NCI-H1694 (cell line): ENCODE measurements around the gene DEAF1.
"Not testable (repeated sequence)": the region's sequence is repeated elsewhere in the genome, so short reads cannot be mapped to it uniquely, and the experiment has no call there.

Source experiments
- DNase-seq: peaks from one replicate; lab custom pipeline; 2025; lab: John Stamatoyannopoulos, UW

Gene DEAF1

GRCh38 chr11:678297-678696, 16.7 kb downstream of the DEAF1 start:
- no peak for DNase-seq

- DNase-seq: no peak
Measured at GRCh38 chr11:674406-674805, 20.6 kb downstream of the DEAF1 start.

GRCh38 chr11:673866-674265, 21.2 kb downstream of the DEAF1 start:
- no peak for DNase-seq

GRCh38 chr11:665704-666281, 29.2 kb downstream of the DEAF1 start:
- no peak for DNase-seq

DNA sequence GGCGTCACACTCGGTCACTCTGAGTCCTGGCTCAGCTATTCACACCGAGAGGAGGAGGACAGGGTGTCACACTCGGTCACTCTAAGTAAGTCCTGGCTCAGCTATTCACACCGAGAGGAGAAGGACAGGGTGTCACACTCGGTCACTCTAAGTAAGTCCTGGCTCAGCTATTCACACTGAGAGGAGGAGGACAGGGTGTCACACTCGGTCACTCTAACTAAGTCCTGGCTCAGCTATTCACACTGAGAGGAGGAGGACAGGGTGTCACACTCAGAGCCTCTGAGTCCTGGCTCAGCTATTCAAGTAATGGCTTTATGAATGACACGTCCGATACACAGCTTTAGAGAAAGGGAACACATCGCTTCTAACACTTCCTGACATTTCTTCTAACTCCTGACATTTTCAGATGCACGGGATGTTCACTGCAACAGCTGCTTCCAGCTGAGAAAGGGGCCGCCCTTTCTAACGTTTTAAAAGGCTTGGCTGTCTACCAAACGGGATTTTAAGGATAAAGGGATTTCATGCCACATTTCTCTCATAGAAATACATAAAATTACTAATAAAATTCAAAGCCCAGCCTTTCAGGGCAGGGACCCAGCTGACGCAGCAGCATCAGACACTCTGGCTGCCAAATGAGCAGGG, 29.8 kb downstream of the DEAF1 start:
- peak; percentile 19 for DNase-seq

DNA sequence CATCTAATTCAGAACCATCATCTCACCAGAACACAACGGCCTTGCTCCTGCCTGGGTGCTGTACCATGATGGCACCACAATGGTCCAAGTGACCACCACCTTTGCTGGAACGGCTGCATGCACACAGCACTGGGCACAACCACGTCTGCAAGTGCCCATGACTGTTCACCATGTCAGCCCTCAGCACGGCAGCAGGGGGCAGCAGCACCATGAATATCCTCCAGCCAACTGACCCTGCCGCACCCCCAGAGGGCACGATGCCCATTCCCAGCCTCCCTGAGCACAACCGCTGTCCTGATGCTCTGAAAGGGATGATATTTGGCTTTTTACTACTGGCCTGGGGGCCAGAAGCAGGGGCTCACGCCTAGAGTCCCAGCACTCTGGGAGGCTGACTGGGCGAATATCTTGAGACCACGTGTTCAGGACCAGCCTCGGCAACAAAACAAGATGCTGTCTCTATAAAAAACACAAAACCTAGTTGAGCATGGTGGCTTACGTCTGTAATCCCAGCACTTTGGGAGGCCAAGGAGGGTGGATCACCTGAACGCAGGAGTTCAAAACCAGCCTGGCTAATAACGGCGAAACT, 32.2 kb downstream of the DEAF1 start:
- no peak for DNase-seq

- DNase-seq: peak; percentile 5
Measured at GRCh38 chr11:660681-661444, 34.2 kb downstream of the DEAF1 start.

DNA sequence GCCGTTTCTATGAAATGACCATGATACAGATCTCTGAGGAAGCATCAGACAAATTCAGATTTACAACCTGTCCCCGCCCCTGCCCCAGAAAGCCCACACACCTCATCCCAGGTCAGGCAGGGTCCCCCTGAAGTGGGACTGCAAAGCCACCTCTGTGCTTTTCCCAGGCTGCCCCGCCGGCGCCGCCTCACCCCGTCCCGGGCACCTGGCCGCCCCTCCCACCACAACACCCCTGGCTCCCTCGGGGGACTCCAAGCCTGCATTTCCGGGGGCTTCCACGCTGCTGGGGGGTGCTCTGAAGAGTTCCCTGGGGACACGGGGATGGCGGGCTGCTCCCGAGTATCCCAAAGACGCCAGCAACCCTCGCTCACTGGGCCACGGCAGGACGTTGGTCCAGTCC, 34.7 kb downstream of the DEAF1 start:
- DNase-seq: no peak

DNA sequence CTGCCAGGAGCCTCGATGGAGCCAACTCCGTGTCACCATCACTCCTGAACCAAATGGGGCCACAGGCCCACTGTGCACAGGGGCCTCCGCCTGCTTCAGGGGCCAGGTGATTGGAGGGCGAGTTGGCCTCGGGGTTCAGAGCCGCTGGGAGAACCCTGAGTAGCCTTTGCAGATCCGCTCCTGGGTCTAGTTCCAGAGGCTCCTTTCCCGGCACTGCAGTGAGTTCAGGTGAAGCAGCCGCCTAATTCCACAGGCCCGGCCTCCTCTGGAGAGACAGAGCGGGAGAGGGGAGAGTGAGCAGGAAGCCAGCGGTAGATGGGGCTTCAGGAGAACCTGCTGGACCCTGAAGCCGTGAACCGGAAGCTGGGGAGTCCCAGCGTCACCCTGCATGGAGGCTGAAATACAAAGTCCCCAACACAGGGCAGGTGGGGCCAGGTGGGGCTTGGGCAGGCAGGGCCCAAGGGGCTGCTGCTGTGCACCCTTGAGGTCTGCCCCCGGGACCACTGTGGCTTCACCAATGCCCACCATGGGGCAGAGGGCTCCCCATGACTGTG, 35.4 kb downstream of the DEAF1 start:
- no peak for DNase-seq

DNA sequence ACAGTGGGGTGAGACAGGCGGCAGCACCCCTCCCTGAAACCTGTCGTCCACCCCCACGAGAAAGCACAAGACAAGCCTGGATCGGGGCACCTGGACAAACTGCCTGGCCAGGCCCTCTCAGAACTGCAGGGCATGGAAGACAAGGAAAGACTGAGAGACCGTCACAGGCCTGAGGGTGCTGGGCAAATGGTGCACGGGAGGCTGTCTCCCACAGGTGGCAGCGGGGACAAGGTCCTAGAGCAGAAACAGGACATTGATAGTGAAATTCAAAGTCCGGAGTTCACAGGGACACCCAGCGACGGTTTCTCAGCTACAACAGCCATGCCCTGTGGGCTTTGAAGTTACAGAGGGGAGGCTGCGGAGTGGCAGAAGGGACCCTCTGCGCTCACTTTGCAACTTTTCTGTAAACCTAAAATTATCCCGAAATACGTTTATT, 37.3 kb downstream of the DEAF1 start:
- no peak for DNase-seq

DNA sequence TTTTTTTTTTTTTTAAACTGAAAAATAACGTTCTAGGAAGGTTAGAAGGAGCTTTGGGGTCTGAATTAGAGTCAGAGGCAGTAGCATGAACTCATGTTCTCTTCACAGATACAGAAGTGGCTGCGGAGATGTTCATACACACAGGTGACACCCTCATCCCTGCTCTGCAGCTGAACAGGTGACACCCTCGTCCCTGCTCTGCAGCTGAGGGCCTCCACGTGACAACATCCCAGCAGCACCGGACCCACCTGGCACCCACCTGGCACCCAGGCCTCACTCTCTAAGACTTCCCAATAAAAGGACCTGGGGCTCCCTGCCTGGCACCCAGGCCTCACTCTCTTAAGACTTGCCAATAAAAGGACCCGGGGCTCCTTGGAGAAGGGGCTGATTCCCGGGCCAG, 38.2 kb downstream of the DEAF1 start:
- no peak for DNase-seq

GRCh38 chr11:656426-656825, 38.6 kb downstream of the DEAF1 start:
- no peak for DNase-seq

- no peak for DNase-seq
Measured at GRCh38 chr11:655036-655726, 39.8 kb downstream of the DEAF1 start.

DNA sequence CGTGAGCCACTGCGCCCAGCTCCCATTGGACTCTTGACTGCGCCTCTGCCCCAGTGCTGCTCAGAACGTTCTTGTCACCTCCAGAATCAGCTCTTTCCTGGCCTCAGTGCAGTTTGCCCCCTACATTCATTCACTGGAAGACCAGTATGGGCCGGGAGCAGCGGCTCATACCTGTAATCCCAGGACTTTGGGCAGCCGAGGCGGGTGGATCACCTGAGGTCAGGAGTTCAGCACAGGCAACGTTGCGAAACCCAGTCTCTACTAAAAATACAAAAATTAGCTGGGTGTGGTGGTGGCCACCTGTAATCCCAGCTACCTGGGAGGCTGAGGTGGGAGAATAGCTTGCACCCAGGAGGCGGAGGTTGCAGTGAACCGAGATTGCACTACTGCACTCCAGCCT, 40.6 kb downstream of the DEAF1 start:
- DNase-seq: not testable (repeated sequence)

DNA sequence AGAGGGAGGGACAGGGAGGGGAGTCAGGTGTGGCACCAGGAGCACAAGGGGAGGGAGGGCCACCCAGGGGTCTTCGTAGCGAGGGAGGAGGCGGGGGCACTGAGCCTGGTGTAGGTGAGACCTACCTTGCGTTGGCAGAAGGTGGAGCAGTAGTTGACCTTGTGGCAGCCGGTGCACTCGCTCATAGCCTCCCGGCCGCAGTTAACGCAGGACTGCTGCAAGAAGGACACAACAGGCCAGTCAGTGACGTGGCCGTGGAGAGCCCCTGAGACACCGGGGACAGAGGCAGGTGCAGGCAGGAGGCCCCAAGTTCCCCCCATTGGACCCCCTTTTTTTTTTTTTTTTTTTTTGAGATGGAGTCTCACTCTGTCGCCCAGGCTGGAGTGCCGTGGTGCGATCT, 41.2 kb downstream of the DEAF1 start:
- no peak for DNase-seq

- not testable (repeated sequence) for DNase-seq
Measured at GRCh38 chr11:653136-653535, 41.9 kb downstream of the DEAF1 start.

DNA sequence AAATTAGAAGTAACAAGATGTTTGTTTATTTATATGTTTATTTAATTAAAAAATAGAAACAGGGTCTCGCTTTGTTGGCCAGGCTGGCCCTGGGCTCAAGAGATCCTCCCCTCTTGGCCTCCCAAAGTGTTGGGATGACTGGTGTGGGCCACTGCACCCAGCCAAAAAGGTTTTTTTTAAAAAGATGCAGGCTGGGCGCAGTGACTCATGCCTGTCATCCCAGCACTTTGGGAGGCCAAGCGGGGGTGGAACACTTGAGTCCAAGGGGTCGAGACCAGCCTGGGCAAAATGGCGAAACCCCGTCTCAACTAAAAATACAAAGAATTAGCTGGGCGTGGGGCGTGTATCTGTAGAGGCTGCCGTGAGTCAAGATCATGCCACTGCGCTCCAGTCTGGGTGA, 44.5 kb downstream of the DEAF1 start:
- no peak for DNase-seq

DNA sequence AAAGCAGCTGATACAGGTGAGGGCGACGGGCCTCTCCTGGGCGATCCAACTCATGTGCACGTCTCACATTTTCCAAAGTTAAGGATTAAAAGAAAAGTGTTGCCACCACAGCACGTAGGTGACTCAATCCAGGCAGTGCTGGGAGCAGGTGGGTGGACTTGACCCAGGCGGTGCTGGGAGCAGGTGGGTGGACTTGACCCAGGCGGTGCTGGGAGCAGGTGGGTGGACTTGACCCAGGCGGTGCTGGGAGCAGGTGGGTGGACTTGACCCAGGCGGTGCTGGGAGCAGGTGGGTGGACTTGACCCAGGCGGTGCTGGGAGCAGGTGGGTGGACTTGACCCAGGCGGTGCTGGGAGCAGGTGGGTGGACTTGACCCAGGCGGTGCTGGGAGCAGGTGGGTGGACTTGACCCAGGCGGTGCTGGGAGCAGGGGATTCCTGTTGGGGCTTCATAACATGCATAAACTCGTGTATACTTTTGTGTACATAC, 47.3 kb downstream of the DEAF1 start:
- DNase-seq: not testable (repeated sequence)

- DNase-seq: no peak
Measured at GRCh38 chr11:646214-646613, 48.8 kb downstream of the DEAF1 start.

- DNase-seq: no peak
Measured at GRCh38 chr11:645536-645935, 49.5 kb downstream of the DEAF1 start.

DNA sequence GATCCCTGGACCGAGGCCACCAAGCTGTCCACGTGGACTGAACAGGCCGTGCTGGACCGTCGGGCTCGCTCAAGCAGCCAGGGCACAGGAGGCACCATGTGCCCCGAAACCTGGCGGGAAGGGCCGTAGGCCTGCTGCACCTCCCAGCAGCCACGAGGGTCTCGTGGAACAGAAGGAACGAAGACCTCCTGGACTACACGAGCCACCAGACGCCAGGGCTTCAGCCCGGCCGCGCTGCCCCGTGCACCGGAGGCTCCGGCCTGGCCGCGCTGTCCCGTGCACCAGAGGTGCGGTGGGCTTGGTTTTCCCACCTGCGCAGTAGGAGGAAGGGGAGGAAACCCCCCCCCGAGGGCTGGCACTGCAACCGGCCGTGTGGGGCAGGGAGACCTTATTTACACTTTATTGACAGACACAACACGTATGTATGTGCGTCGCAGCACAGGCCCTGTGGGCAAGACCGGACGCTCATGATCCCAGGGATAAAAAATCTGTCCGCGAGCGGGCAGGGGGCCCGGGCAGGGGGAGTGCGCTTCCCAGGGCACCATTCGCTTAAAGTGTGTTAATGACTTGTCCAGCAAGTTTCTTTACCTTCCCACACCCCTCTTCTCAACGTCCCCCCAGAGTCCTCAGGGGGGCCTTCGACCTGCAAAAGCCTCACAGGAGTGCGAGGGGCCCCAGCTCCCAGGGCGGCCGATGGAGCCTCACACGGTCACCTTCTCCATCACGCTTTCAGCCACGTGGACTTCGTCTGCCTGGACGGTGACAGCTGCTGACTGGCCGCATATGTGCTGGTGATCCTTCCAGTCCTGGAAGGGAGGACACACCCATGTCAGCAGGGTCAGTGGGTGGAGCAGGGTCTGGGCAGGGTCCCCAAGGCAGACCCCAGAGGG, 50.9 kb downstream of the DEAF1 start:
- no peak for DNase-seq
